T-helper 9 cell (primary cell): ENCODE data around the gene COMMD4.

Source experiments
- DNase-seq: peaks from one replicate; pipeline ENCODE4 v3.0.0-alpha.2; 2020

The COMMD4 gene

GRCh38 chr15:75357976-75358673, 22.3 kb downstream of the COMMD4 start:
- DNase-seq, result no peak

GRCh38 chr15:75358771-75359536, 23.1 kb downstream of the COMMD4 start:
- DNase-seq, result no peak

- DNase-seq, result no peak
These were observed 23.8 kb downstream of the COMMD4 start for GRCh38 chr15:75359537-75360250.

DNA sequence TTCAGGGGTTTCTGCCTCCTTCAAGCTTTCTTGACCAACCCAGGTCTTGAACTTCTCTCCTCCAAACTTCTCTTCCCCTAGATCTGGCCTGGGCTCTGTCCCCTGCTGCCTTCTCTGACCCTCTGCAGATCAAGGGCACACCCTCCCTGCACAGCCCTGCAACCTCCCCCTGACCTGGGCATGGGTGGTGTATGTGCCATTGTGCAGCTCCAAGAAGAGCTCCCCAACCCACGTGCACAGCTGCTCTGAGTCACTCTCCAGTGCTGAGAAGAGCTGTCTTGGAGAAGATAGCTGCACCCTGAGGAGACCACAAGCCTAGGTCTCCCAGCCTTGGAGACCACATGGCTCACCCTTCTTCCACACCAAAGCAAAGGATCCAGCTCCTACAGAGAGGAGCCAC, 24.5 kb downstream of the COMMD4 start:
- DNase-seq, result no peak

DNA sequence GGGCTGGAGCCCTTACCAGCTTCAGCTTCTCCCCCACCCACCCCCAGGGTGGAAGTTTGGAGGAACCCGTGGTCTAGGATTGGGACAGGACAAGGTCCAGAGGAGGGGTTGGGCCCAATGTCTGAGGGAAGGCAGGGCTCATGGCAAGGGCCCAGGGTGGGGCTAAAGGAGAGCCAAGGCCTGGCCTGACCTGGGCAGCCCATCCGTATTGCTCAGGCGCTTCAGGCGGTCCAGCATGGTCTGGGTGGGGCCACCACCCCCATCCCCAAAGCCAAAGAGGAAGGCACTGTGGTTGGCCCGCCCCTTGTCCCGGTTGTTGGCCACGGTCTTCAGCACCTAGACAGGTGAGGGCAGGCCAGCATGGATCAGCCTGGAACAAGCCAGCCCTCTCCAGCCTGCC, 25.0 kb downstream of the COMMD4 start:
- no peak for DNase-seq

DNA sequence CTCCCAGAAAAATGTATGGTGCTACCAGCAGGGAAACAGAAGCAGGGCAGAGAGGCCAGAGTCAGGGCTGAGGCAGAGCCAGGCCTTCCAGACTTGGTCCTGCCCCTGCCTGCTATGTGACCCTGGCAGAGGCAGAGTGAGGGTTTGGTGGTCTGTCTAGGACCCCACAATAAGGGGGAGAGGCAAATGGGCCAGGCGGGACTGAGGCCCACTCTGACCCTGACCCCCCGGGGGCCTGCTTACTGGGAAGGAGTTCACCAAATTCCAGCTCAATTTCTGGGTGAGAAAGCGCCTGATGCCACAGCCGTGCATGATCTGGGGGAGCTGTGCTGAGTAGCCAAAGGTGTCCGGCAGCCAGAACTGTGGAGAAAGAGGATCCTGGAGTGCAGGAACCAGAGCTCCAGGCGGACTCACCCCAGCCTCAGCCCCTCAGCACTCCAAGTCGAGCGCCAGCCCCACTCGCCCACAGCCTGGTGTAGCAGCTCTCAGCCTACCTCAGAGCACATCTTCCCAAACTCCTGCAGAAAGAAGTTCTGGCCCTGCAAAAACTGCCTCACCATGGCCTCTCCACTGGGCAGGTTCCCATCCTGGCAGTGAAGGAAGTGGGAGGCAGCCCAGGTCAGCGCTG, 25.6 kb downstream of the COMMD4 start:
- no peak for DNase-seq

- DNase-seq, result no peak
These were observed 26.3 kb downstream of the COMMD4 start for GRCh38 chr15:75361989-75362641.

DNA sequence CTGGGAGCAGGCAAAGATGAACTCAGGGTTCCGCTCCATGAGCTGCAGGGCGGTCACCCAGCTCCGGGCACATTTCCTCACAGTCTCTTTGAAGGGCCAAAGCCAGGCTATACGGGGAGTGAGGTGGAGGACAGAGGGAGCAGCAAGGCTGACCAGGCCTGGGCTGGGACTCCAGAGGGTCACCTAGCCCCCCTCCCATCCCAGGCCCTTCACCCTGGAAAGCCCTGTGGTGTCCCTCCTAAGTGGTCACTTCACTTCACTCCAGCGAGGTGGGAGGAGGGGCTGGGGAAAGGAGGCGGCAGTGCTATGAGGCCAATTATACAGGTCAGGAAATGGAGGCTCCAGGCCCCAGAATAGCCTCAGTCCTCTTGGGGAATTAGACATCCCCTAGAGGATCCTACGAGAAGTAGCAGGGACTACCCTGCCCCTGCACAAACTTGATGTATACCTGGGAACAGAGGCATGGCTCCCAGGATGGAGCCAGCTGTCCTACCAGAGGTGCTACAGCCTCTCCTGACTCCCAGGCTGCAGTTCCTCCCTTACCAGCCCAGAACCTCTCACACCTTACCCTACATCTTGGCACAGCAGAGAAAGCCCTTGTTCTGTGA, 26.9 kb downstream of the COMMD4 start:
- no peak for DNase-seq

DNA sequence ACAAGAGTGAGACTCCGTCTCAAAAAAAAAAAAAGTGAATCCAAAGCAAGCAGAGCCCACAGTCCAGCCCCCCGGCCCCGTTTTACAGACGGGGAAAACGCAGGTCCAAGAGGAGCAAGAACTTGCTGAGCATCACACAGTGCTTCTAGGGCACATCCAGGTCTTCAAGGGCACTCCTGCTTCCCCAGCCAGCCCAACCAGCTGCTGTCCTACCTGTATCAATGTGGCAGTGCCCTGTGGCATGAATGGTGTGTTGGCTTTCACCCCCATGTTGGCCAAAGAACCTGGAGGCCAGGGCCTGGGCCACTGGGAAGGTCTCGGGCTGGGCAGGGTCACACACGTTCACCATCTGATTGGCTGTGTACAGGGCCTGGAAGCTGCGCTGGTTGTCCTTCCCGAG, 27.9 kb downstream of the COMMD4 start:
- no peak for DNase-seq

DNA sequence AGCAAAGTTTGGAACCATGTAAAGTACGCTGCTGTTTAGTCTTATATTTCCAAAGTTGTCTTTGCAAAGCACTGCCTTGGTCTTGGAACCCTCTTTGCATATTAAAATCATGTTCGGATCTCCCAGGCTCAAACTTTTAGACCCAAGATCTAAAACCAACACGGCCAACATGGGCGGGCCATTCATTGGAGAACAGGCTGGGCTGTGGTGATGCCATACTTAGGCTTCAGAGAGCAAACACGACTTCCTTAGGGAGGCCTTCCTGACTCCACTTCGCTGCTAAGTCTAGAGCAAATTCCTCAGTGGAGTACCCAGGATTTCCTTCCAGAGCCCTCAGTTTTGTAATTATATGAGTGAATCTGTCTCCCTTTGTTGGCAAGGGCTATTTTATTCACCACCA, 29.0 kb downstream of the COMMD4 start:
- no peak for DNase-seq

DNA sequence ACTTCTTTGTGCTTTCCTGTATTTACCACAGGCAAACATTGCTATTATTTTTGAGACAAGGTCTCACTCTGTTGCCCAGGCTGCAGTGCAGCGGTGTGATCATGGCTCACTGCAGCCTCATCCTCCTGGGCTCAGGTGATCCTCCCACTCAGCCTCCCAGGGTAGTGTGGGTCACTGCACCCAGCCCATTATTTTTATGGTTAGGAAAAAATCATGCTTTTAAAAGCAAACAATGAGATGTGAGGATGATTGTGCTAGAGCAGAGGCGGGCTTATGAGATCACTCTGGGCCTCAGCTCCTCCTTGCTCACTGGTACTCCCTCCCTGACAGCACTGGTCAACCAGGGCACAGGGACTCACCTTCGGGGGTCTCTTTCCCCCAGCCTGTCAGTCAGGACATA, 30.3 kb downstream of the COMMD4 start:
- DNase-seq, result no peak

DNA sequence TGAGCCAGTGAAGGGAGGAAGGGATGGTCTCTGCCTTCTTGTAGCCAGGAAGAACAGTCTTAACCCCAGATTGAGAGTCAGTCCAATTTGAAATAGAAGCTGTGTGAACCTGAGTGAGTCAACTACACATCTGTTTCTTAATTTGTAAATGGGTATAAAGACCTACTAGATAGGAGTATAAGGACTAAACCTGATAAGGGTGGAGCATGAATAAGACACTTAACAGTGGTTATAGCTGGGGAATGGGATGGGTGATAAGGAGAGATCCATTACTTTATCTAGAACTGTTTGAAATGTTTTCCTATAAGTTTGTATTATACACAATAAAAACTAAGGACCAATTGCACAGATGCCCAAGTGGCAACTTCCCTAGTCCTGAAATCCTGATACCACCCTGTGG, 31.1 kb downstream of the COMMD4 start:
- DNase-seq, result no peak

DNA sequence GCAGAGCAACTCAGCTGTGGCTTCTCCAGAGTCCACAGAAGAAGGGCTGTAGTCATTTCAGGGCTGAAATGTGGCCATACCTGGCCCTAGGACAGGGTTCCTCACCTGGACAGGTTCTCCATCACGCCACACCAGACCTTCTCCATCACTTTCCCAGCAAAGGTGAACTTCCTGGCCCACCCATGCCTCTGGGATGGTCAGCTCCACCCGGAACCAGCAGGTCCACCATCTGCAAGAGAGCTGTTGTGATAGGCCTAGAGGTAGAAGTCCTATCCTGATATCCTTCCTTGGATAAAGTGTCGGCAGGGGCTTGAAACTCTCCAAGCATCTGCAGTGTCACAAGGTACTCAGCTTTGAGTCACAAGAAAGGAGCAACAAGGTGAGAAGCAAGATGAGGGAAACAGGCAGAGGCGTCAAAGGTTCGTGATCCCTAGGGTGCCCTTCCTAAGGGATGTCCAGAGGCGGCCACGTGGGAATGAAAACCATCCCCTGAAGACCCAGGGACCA, 31.6 kb downstream of the COMMD4 start:
- no peak for DNase-seq

DNA sequence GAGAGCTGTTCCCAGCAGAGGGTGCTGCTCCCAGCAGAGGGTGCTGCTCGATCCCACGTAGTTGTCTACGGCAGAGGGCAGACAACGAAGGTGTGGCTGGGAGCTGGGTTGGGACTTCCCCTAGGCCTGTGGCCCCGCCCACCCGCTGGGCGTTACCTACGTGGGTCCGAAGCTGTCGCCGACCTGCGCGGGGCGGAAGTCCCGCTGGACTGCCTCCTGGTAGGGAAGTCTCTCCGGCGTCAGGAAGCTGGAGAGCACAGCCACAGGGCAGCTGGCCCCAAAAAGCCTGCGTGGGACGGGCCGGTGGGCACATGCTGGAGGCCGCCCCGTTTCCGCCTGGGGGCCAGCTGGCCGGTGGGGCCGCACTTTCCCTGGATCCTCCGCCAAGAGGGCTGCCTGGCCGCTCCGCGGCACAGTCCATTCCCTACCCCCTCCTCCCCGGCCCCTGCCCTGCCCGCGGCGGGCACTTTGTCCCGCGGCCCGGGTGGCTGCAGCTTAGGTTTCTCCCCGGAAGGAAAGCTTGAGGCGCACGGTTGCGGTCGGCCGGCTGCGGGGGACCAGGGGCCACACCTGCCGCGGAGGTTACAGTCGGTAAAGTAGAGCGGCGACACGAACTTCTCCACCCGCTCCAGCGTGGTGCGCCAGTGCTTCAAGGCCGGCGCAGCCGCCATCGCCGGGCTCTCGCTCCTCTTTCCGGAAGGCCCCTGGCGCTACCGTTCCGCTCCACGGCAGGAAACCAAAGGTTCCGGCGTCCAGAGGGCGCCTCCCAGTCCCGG, 32.2 kb downstream of the COMMD4 start, which contains the start of gene MAN2C1:
MAN2C1 (minus strand) TSS at position 695 of the 776 bp plus-strand sequence; CDS start at position 671, 24 bp downstream.
- peak; percentile 86 for DNase-seq

DNA sequence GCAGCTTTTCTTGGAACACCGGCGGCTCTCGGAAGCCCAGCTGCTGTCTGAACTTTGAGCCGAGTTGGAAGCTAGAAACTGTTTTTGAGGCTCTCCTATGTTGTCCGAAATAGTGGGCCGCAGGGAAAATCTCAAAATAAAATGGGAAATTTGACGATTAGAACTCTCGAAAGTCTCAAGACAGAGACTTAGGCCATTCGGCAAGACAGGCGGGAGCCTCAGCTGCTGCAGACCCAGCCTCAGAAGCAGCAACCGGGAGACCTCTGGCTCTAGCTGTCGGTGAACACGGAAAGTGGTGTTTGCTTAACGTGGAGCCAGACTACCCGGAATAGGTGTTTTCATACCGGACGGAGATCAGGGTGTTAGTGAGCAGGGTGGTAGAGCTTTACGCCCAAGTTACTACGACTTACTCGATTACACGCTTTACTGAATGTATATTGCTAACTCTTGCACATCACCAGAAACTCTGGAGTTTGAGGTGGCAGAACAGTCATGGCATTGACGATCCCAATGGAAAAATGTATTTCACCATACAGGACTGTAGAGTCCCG, 32.9 kb downstream of the COMMD4 start:
- no peak for DNase-seq

- no peak for DNase-seq
These were observed 34.2 kb downstream of the COMMD4 start for GRCh38 chr15:75369897-75370581.

GRCh38 chr15:75371486-75371885, 35.6 kb downstream of the COMMD4 start:
- DNase-seq, result no peak

DNA sequence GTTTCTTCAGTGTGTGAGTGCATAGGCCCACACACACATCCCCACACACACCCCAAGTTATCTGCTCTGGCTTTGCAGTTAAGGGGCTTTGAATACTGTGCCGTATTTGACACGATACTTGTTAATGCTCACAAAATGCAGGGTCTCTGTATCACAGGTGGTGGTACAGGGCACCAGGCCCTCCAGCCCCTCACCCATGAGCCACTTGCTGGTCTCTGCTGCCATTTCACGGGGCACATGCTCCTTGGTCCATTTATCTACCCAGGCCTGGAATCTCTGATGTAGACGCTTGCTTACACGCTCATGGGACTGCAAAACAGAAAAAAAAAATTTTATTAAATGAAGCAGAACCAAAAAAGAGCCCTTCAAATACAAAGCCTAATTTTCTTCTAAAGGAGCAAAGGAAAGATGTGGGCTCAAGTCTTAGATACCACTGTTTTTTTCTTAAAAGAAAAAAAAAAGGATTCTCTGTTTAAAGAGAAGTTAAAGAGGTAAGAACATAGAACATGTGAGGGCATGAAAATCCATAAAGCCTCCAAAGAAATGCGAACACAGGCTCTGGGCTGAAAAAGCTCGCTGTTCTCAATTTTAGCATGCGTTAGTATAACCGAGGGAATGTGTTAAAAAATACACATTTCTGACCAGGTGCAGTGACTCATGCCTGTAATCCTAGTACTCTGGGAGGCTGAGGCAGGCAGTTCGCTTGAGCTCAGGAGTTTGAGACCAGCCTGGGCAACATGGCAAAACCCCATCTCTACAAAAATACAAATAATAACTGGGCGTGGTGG, 36.2 kb downstream of the COMMD4 start:
- no peak for DNase-seq

- DNase-seq, result no peak
These were observed 44.9 kb downstream of the COMMD4 start for GRCh38 chr15:75380773-75381172.
